K562 (cell line): Measurements from ENCODE around the gene ZFP36. TPM values are rescaled to one million over a fixed set of nuclear protein-coding genes. Genes with fewer than 3 reads are reported as not detected.
A peak's percentile ranks its signal among the peaks of the same experiment; 100 is the strongest.

Experiments used
- ATF7 ChIP-seq: fragments of 450-650 bp; IDR thresholded peaks from 2 replicates; pipeline ENCODE4 v1.7.1; 2014; ENCODE audit warnings: mild to moderate bottlenecking, moderate library complexity
- CBX3 ChIP-seq, 2 experiments: IDR thresholded peaks; 1 replicate in 1 of 2; 2 replicates in 1 of 2; pipeline ENCODE4 v1.6.1; 2012; ENCODE audit warnings: inconsistent platforms in 2 of 2, low read length in 2 of 2, borderline replicate concordance in 1 of 2, control low read depth in 1 of 2
- FOXK1 ChIP-seq: sonication (generic); formaldehyde crosslinking; IDR thresholded peaks from 2 replicates; pipeline ENCODE4 v1.8.0; 2022; ENCODE audit warnings: missing genetic modification reagents, mild to moderate bottlenecking, borderline replicate concordance
- FUS ChIP-seq: fragments of 200-400 bp; formaldehyde crosslinking; optimal IDR thresholded peaks from 2 replicates; pipeline ENCODE3; 2017; ENCODE audit warnings: low read depth, low read length
- HDAC8 ChIP-seq: fragments of 450-650 bp; IDR thresholded peaks from 2 replicates; pipeline ENCODE4 v1.6.1; 2016; ENCODE audit warnings: mild to moderate bottlenecking, missing genetic modification characterization, moderate library complexity, missing compliant biosample characterization
- HMG20A ChIP-seq: fragments of 450-650 bp; formaldehyde crosslinking; conservative IDR thresholded peaks from 2 replicates; pipeline ENCODE4 v1.4.0; 2020; ENCODE audit warnings: mild to moderate bottlenecking, mixed read lengths
- PML ChIP-seq: IDR thresholded peaks from 2 replicates; pipeline ENCODE4 v1.6.1; 2012; ENCODE audit warnings: low read length, inconsistent platforms
- SIN3B ChIP-seq: fragments of 450-650 bp; IDR thresholded peaks from 2 replicates; pipeline ENCODE4 v1.6.1; 2017; ENCODE audit warnings: low read depth, mild to moderate bottlenecking, moderate library complexity
- SMARCA4 ChIP-seq: fragments of 450-650 bp; IDR thresholded peaks from 2 replicates; pipeline ENCODE4 v1.6.1; 2016
- SRF ChIP-seq, 2 experiments: fragments of 250-450, 450-650 bp in 1 of 2; sonication (Bioruptor Pico) in 1 of 2; sonication (generic) in 1 of 2; formaldehyde crosslinking; IDR thresholded peaks; 2 replicates each; pipeline versions ENCODE4 v1.5.0 to v1.5.1; 2020 to 2022; ENCODE audit warnings: mild to moderate bottlenecking in 1 of 2, missing genetic modification reagents in 1 of 2
- STAG1 ChIP-seq: sonication (generic); formaldehyde crosslinking; IDR thresholded peaks from 2 replicates; pipeline ENCODE4 v1.5.0; 2020; ENCODE audit warnings: missing genetic modification reagents, borderline replicate concordance
- TAF9B ChIP-seq: fragments of 450-650 bp; IDR thresholded peaks from 2 replicates; pipeline ENCODE4 v1.6.1; 2018; ENCODE audit warnings: mild to moderate bottlenecking; ENCODE audit not compliant: partially characterized antibody
- TGIF2 ChIP-seq: sonication (generic); formaldehyde crosslinking; IDR thresholded peaks from 2 replicates; pipeline ENCODE4 v1.8.1; 2022; ENCODE audit warnings: mild to moderate bottlenecking, missing genetic modification reagents, moderate library complexity
- THRAP3 ChIP-seq: fragments of 450-650 bp; IDR thresholded peaks from 2 replicates; pipeline ENCODE4 v1.6.1; 2016; ENCODE audit warnings: mild to moderate bottlenecking, inconsistent platforms, borderline replicate concordance
- ZFX ChIP-seq: sonication (generic); formaldehyde crosslinking; IDR thresholded peaks from 2 replicates; pipeline ENCODE4 v1.8.0; 2022; ENCODE audit warnings: mild to moderate bottlenecking, missing genetic modification reagents, moderate library complexity
- ZKSCAN1 ChIP-seq: fragments of 150-350 bp; IDR thresholded peaks from 2 replicates; pipeline ENCODE4 v1.6.1; 2016; ENCODE audit warnings: low read depth, low read length
- ZNF174 ChIP-seq: fragments of 250-450 bp; sonication (Bioruptor Pico); IDR thresholded peaks from 2 replicates; pipeline ENCODE4 v1.4.0; 2020; ENCODE audit warnings: mild to moderate bottlenecking
- ZNF224 ChIP-seq: sonication (generic); formaldehyde crosslinking; IDR thresholded peaks from 2 replicates; pipeline ENCODE4 v1.8.0; 2022; ENCODE audit warnings: mild to moderate bottlenecking, missing genetic modification reagents
- ZNF444 ChIP-seq: fragments of 250-450 bp; sonication (Bioruptor Pico); IDR thresholded peaks from 2 replicates; pipeline ENCODE4 v1.4.0; 2020; ENCODE audit warnings: mild to moderate bottlenecking, moderate library complexity
- ZNF740 ChIP-seq, 3 experiments: fragments of 200-800 bp in 1 of 3; sonication (Bioruptor generic) in 1 of 3; sonication (generic) in 1 of 3; formaldehyde crosslinking in 1 of 3; IDR thresholded peaks; 2 replicates each; pipeline versions ENCODE4 v1.6.1 to v1.8.0; 2016 to 2022; ENCODE audit warnings: mild to moderate bottlenecking in 2 of 3, missing compliant biosample characterization in 2 of 3, missing genetic modification characterization in 2 of 3, missing genetic modification reagents in 1 of 3
- polyA plus RNA-seq, 8 experiments: library from polyadenylated mRNA; depleted of rRNA in 4 of 8; stranded (reverse) in 5 of 8; unstranded in 3 of 8; fragments of >200 nt; fragmentation: Nextera tagmentation in 2 of 8; fragmentation: Illumina TruSeq in 1 of 8; extraction: Ambion mirVana in 2 of 8; extraction: Trizol in 1 of 8; gene quantifications; 2 replicates each; pipeline versions ENCODE4 v1.2.1 to v1.2.3, GENCODE V29; 2011 to 2014; ENCODE audit warnings: inconsistent platforms in 1 of 8, missing spikeins in 1 of 8
- total RNA-seq, 7 experiments: library from RNA; depleted of rRNA in 6 of 7; stranded (reverse); fragments of >200 nt in 6 of 7; fragmentation: Illumina TruSeq in 2 of 7; extraction: Trizol in 2 of 7; gene quantifications; 2 replicates each; pipeline versions ENCODE4 v1.2.1 to v1.2.3, GENCODE V29; 2011 to 2021; ENCODE audit warnings: low replicate concordance in 1 of 7
- TF ChIP-seq, protein P1 (sequence below): fragments of 450-650 bp; formaldehyde crosslinking; IDR thresholded peaks from 2 replicates; pipeline ENCODE4 v1.4.0; 2022; ENCODE audit warnings: missing genetic modification characterization
- TF ChIP-seq, protein P2 (sequence below): fragments of 450-650 bp; IDR thresholded peaks from one replicate; pipeline ENCODE4 v1.6.1; 2018; ENCODE audit warnings: mild to moderate bottlenecking, moderate library complexity; ENCODE audit not compliant: partially characterized antibody
- TF ChIP-seq, protein P3 (sequence below): fragments of 450-650 bp; formaldehyde crosslinking; IDR thresholded peaks from 2 replicates; pipeline ENCODE4 v1.4.0; 2022; ENCODE audit warnings: mild to moderate bottlenecking, moderate library complexity

The ZFP36 gene
- total and polyA plus RNA-seq, 9 of the 15 experiments (the other 6 are each of a cell fraction or from before 2014, with no cell fraction given): 1.0 to 20.1 (median 3.5) TPM

DNA sequence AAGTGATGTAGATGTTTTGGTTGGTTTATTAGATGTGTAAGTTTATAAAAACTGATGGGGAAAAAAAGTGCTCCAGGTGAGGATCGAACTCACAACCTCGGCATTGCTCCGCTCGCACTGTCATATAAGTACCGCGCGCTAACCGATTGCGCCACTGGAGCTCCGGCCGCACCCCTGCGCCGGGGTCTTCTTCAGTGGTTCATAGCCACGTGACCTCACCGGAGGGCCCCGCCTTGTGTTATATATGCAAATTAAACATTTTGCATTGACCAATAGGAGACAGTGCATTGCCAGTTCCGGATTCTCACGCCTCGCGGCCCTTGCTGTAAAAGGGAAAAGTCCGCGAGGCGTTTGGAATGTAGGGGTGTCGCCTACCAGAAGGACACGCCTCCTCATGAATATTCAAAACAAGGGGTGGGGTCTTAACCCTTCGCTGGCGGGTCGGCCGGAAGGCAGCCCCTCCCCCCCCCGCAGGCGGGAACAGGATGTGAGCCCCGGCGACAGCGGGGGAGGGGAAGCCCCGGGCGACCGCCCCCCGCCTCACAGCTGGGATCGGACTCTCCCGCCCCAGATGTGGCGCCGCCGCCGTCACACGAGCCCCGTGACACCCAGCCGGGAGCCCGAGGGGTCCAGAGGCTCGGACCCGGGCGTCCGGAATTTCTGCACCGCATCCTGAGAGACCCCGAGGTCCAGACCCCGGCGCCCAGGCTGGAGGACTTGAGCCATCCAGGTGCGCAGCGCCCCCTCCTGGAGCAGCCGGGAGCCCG lies 5.6 kb downstream of the ZFP36 start, which contains the start of gene PLEKHG2 (continued):
- TF ChIP-seq, protein P1, sequence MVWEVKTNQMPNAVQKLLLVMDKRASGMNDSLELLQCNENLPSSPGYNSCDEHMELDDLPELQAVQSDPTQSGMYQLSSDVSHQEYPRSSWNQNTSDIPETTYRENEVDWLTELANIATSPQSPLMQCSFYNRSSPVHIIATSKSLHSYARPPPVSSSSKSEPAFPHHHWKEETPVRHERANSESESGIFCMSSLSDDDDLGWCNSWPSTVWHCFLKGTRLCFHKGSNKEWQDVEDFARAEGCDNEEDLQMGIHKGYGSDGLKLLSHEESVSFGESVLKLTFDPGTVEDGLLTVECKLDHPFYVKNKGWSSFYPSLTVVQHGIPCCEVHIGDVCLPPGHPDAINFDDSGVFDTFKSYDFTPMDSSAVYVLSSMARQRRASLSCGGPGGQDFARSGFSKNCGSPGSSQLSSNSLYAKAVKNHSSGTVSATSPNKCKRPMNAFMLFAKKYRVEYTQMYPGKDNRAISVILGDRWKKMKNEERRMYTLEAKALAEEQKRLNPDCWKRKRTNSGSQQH (CRISPR knock-in tag): 0 out of 2 replicates have a peak, but pooled peaks have one; percentile 22
- no peak for TF ChIP-seq HDAC8 (tag)
- TF ChIP-seq ZNF224 (CRISPR knock-in tag): no peak
- 0 out of 2 replicates have a peak, but pooled peaks have one; percentile 37 for TF ChIP-seq SMARCA4
- no peak for TF ChIP-seq FUS
- peak; percentile 79 for TF ChIP-seq ZKSCAN1
- TF ChIP-seq PML: peak; percentile 47; the same call in 1 of the 2 replicates
- peak; percentile 57; the same call in 1 of the 2 replicates for TF ChIP-seq SIN3B
- 0 out of 2 replicates have a peak, but pooled peaks have one; percentile 42 for TF ChIP-seq HMG20A (CRISPR knock-in tag)
- no peak for TF ChIP-seq ZNF174 (CRISPR knock-in tag)
- peak; percentile 72; the same call in 1 of the 2 replicates for TF ChIP-seq TGIF2 (CRISPR knock-in tag)
- TF ChIP-seq FOXK1: peak; percentile 68; the same call in 1 of the 2 replicates
- TF ChIP-seq, protein P2, sequence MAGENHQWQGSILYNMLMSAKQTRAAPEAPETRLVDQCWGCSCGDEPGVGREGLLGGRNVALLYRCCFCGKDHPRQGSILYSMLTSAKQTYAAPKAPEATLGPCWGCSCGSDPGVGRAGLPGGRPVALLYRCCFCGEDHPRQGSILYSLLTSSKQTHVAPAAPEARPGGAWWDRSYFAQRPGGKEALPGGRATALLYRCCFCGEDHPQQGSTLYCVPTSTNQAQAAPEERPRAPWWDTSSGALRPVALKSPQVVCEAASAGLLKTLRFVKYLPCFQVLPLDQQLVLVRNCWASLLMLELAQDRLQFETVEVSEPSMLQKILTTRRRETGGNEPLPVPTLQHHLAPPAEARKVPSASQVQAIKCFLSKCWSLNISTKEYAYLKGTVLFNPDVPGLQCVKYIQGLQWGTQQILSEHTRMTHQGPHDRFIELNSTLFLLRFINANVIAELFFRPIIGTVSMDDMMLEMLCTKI: no peak
- TF ChIP-seq ZNF740 (CRISPR knock-in tag; IDR thresholded peaks at IDR 0.05): peak; percentile 4; the same call in 1 of the 2 replicates
- TF ChIP-seq ZNF740 (tag; IDR thresholded peaks at IDR 0.05): peak in 1 of 2 experiments; percentile 79; a peak in 1 of 4 replicates
- TF ChIP-seq SRF (CRISPR knock-in tag; IDR thresholded peaks at IDR 0.05): peak in 1 of 2 experiments; percentile 98; a peak in 2 of 4 replicates
- no peak for TF ChIP-seq THRAP3
- TF ChIP-seq, protein P3, sequence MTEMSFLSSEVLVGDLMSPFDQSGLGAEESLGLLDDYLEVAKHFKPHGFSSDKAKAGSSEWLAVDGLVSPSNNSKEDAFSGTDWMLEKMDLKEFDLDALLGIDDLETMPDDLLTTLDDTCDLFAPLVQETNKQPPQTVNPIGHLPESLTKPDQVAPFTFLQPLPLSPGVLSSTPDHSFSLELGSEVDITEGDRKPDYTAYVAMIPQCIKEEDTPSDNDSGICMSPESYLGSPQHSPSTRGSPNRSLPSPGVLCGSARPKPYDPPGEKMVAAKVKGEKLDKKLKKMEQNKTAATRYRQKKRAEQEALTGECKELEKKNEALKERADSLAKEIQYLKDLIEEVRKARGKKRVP (CRISPR knock-in tag): no peak
- TF ChIP-seq CBX3 (IDR thresholded peaks at IDR 0.05; ENCODE audit: borderline replicate concordance in 1 of 2, low read length in 2 of 2): peak in 1 of 2 experiments; percentile 82; a peak in 2 of 3 replicates
- 0 out of 2 replicates have a peak, but pooled peaks have one; percentile 44 for TF ChIP-seq ZNF444 (CRISPR knock-in tag)
- TF ChIP-seq ZFX (CRISPR knock-in tag): no peak
- TF ChIP-seq ATF7: peak; percentile 95
- TF ChIP-seq TAF9B: no peak
- TF ChIP-seq STAG1 (CRISPR knock-in tag): no peak; the same call in 1 of the 2 replicates
